ENCODE results near the gene MCOLN1. TPM values are rescaled to one million over a fixed set of nuclear protein-coding genes. Genes with fewer than 3 reads are reported as not detected.

The MCOLN1 gene
- total RNA-seq, 1 experiment from 2014 or later = 15.7 TPM

DNA sequence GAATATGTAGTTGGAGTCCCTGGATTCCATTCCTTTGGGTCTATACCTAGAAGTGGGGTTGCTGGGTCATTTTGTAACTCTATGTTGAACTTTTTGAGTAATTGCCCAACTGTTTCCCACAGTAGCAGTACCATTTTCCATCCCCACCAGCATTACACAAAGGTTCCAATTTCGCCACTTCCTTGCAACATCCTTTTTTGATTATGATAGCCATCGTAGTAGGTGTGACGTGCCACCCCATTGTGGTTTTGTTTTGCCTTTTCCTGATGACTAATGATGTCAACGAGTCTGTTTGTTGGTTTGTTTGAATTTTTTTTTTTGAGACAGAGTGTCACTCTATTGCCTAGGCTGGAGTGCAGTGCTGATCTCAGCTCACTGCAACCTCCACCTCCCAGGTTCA, 30.3 kb upstream of the MCOLN1 start:
- H3K4ac ChIP-seq (ENCODE audit: low read depth, low read length) = no peak overlapping the region
- no peak for DNase-seq
- H3K56ac ChIP-seq (ENCODE audit: insufficient read length, low read depth, low read length) = no peak overlapping the region
- no peaks in the 10 kb centered on the region for H3K79me1 ChIP-seq (ENCODE audit: insufficient read depth, low read depth, low read length, poor library complexity, severe bottlenecking)
- no CpG with 5 or more reads among the region's 4 CpGs for WGBS (ENCODE audit: extremely low coverage, insufficient read length, low lambda C conversion rate)
- H4K20me1 ChIP-seq (ENCODE audit: control insufficient read depth, insufficient read depth, insufficient read length) = no peaks in the 10 kb centered on the region
- H3K9ac ChIP-seq (ENCODE audit: extremely low read depth, insufficient read length, low read length) = no peak overlapping the region
- no peak overlapping the region for H2BK12ac ChIP-seq (ENCODE audit: insufficient read length, low read depth, low read length)
- no peak overlapping the region for H3K27ac ChIP-seq (ENCODE audit: insufficient read length, low read depth, low read length)
- no peak overlapping the region for H2AK5ac ChIP-seq (ENCODE audit: insufficient read length, low read length)
- no peaks in the 10 kb centered on the region for H3K9me3 Mint-ChIP-seq
- H3K14ac ChIP-seq (ENCODE audit: insufficient read depth, low read length) = no peak overlapping the region
- no peak overlapping the region for H2BK15ac ChIP-seq (ENCODE audit: low read depth, low read length)
- H4K8ac ChIP-seq (replicated peaks; ENCODE audit: insufficient read length, low read depth, low read length) = no peak overlapping the region
- H3K23me2 ChIP-seq (ENCODE audit: insufficient read length, low read depth, low read length, poor library complexity, severe bottlenecking) = peaks cover 3% of the 10 kb centered on the region
- H3K27ac Mint-ChIP-seq = no peak overlapping the region
- no peak overlapping the region for H4K5ac ChIP-seq (ENCODE audit: insufficient read length, low read depth, low read length)
- no peak overlapping the region for H3K4me2 ChIP-seq (ENCODE audit: insufficient read depth, insufficient read length, low read length)
- no peak overlapping the region for H2BK5ac ChIP-seq (ENCODE audit: insufficient read length, low read length)
- H2BK120ac ChIP-seq (ENCODE audit: low read depth, low read length, poor library complexity, severe bottlenecking) = no peak overlapping the region
- H2AFZ ChIP-seq (ENCODE audit: low read length) = no peak overlapping the region
- no peak overlapping the region for H4K91ac ChIP-seq (ENCODE audit: insufficient read length, low read depth, low read length)
- peaks cover 8 to 18% of the 10 kb centered on the region in 2 experiments for H3K4me1 Mint-ChIP-seq
- H3K23ac ChIP-seq (ENCODE audit: insufficient read length, low read depth, low read length) = no peak overlapping the region
- no peaks in the 10 kb centered on the region for H3K36me3 Mint-ChIP-seq (ENCODE audit: insufficient read depth in 1 of 3, low read depth in 3 of 3)
- H3K79me2 ChIP-seq (ENCODE audit: insufficient read depth, low read length) = no peaks in the 10 kb centered on the region
- no peaks in the 10 kb centered on the region for H3K27me3 ChIP-seq (ENCODE audit: insufficient read depth, low read length)
- H3K27me3 Mint-ChIP-seq (ENCODE audit: low read depth) = peaks cover 11% of the 10 kb centered on the region
- H3K18ac ChIP-seq (ENCODE audit: insufficient read length, low read depth, low read length) = no peak overlapping the region
- no peaks in the 10 kb centered on the region for H3K9me3 ChIP-seq (ENCODE audit: control insufficient read depth, low read depth, low read length)
- peaks cover 5% of the 10 kb centered on the region; the same call in 1 of the 2 replicates for H3K4me1 ChIP-seq (ENCODE audit: insufficient read depth, low read length)
- no peak overlapping the region for H3K4me3 Mint-ChIP-seq
- H3T11ph ChIP-seq (ENCODE audit: low read length) = no peak overlapping the region
- no peak for TF ChIP-seq CTCF (conservative IDR thresholded peaks at IDR 0.05)
- H2BK20ac ChIP-seq (ENCODE audit: low read depth, low read length, poor library complexity, severe bottlenecking) = no peak overlapping the region

Data from H9 (cell line).